DND-41 (cell line): Measurements from ENCODE around the gene NCR1.

Experiments used
- EZH2 ChIP-seq: IDR thresholded peaks from 3 replicates; pipeline ENCODE4 v1.6.1; 2012; ENCODE audit warnings: borderline replicate concordance, low read depth, mild to moderate bottlenecking, moderate library complexity, low read length, inconsistent platforms; ENCODE audit not compliant: severe bottlenecking
- TF ChIP-seq, protein P1 (sequence below): IDR thresholded peaks from 2 replicates; pipeline ENCODE4 v1.5.1; 2012; ENCODE audit warnings: borderline replicate concordance, low read length, moderate library complexity, mild to moderate bottlenecking; ENCODE audit not compliant: poor library complexity, severe bottlenecking; ENCODE audit errors: extremely low read depth

DNA sequence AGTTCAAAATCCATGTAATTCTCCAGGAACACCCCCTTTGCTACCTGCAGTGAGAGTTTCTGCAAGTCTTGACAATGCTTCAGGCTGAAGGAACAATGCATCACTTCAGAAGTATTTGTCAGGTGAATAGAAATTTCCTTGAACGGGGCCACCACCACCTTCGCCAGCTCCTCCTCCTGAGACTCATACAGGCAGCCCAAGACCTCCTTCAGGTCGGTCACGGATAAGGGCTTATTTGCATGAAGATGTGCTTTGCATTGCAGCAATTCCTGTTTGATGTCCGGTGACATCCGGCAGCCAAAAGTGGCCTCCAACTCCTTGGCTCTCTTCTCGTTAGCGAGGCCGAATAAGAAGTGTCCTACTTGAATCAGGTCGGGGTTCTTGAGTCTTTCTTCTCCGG lies 33.0 kb downstream of the NCR1 start:
- TF ChIP-seq, protein P1, sequence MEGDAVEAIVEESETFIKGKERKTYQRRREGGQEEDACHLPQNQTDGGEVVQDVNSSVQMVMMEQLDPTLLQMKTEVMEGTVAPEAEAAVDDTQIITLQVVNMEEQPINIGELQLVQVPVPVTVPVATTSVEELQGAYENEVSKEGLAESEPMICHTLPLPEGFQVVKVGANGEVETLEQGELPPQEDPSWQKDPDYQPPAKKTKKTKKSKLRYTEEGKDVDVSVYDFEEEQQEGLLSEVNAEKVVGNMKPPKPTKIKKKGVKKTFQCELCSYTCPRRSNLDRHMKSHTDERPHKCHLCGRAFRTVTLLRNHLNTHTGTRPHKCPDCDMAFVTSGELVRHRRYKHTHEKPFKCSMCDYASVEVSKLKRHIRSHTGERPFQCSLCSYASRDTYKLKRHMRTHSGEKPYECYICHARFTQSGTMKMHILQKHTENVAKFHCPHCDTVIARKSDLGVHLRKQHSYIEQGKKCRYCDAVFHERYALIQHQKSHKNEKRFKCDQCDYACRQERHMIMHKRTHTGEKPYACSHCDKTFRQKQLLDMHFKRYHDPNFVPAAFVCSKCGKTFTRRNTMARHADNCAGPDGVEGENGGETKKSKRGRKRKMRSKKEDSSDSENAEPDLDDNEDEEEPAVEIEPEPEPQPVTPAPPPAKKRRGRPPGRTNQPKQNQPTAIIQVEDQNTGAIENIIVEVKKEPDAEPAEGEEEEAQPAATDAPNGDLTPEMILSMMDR: no peak
- no peak for TF ChIP-seq EZH2
